HCT116 (cell line): ENCODE data around the gene RGL4.

Source experiments
- JUND ChIP-seq: IDR thresholded peaks from 2 replicates; pipeline ENCODE4 v1.6.1; 2012
- POLR2AphosphoS5 ChIP-seq: IDR thresholded peaks from 2 replicates; pipeline ENCODE4 v1.6.1; 2011; ENCODE audit warnings: mild to moderate bottlenecking, low read depth, low read length, moderate library complexity
- TCF7L2 ChIP-seq: IDR thresholded peaks from 2 replicates; pipeline ENCODE4 v1.7.0; 2011; ENCODE audit warnings: borderline replicate concordance, inconsistent platforms; ENCODE audit not compliant: insufficient read depth, insufficient read length; ENCODE audit errors: extremely low read depth
- ZFX ChIP-seq: fragments of 450-650 bp; IDR thresholded peaks from 2 replicates; pipeline ENCODE4 v1.6.1; 2017
- TF ChIP-seq, protein P1 (sequence below), 3 experiments: fragments of 200-600 bp in 1 of 3; sonication (generic) in 1 of 3; IDR thresholded peaks in 2 of 3; conservative IDR thresholded peaks in 1 of 3; 2 replicates each; pipeline ENCODE4 v1.5.1; 2012 to 2017; ENCODE audit warnings: low read depth in 2 of 3, low read length in 2 of 3, antibody characterized with exemption in 1 of 3, borderline replicate concordance in 1 of 3, control low read depth in 1 of 3, mild to moderate bottlenecking in 1 of 3, mixed read lengths in 1 of 3, mixed run types in 1 of 3, moderate library complexity in 1 of 3; ENCODE audit not compliant: insufficient read depth in 1 of 3
- TF ChIP-seq, protein P2 (sequence below): IDR thresholded peaks from 2 replicates; pipeline ENCODE4 v1.6.1; 2011; ENCODE audit warnings: mild to moderate bottlenecking, low read length, moderate library complexity; ENCODE audit not compliant: insufficient replicate concordance; ENCODE audit errors: extremely low read depth

DNA sequence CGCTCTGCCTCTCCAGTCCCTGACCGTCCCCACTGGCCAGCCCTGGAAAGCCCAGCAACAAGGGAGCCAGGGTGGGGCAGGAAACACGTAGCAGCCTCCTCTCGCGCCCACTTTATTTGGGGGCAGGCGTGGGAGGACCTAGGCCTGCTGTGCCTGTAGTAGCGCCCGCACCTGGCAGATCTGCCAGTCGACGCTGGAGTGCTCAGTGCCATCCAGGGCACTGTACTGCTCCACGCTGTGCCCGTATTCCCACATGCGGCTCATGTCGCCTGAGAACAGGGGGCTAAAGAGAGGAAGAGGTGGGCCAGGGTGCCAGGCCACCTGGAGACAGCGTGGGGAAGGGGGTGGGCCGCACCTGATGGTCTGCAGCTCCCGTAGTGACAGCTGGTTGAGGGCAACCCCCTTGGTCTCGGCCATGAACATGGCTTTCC lies 41.7 kb upstream of the RGL4 start:
- TF ChIP-seq, protein P1, sequence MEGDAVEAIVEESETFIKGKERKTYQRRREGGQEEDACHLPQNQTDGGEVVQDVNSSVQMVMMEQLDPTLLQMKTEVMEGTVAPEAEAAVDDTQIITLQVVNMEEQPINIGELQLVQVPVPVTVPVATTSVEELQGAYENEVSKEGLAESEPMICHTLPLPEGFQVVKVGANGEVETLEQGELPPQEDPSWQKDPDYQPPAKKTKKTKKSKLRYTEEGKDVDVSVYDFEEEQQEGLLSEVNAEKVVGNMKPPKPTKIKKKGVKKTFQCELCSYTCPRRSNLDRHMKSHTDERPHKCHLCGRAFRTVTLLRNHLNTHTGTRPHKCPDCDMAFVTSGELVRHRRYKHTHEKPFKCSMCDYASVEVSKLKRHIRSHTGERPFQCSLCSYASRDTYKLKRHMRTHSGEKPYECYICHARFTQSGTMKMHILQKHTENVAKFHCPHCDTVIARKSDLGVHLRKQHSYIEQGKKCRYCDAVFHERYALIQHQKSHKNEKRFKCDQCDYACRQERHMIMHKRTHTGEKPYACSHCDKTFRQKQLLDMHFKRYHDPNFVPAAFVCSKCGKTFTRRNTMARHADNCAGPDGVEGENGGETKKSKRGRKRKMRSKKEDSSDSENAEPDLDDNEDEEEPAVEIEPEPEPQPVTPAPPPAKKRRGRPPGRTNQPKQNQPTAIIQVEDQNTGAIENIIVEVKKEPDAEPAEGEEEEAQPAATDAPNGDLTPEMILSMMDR (IDR thresholded peaks at IDR 0.05 in 2 of 3, conservative IDR thresholded peaks at IDR 0.05 in 1 of 3; ENCODE audit: borderline replicate concordance in 1 of 3, insufficient read depth in 1 of 3, low read depth in 2 of 3, low read length in 2 of 3) = no peak
- no peak for TF ChIP-seq ZFX
- no peak for TF ChIP-seq POLR2AphosphoS5
- TF ChIP-seq TCF7L2 = no peak
- TF ChIP-seq JUND = no peak
- TF ChIP-seq, protein P2, sequence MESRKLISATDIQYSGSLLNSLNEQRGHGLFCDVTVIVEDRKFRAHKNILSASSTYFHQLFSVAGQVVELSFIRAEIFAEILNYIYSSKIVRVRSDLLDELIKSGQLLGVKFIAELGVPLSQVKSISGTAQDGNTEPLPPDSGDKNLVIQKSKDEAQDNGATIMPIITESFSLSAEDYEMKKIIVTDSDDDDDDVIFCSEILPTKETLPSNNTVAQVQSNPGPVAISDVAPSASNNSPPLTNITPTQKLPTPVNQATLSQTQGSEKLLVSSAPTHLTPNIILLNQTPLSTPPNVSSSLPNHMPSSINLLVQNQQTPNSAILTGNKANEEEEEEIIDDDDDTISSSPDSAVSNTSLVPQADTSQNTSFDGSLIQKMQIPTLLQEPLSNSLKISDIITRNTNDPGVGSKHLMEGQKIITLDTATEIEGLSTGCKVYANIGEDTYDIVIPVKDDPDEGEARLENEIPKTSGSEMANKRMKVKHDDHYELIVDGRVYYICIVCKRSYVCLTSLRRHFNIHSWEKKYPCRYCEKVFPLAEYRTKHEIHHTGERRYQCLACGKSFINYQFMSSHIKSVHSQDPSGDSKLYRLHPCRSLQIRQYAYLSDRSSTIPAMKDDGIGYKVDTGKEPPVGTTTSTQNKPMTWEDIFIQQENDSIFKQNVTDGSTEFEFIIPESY = no peak
